AG09319 (cell line): ENCODE data around the gene LUC7L2.
"Not testable (repeated sequence)": the region's sequence is repeated elsewhere in the genome, so short reads cannot be mapped to it uniquely, and the experiment has no call there.

Experiments
- DNase-seq: peaks from one replicate; pipeline ENCODE4 v3.0.0-alpha.2; 2010; ENCODE audit warnings: low read depth; ENCODE audit errors: extremely low read depth
- CTCF ChIP-seq: IDR thresholded peaks from 2 replicates; pipeline ENCODE4 v1.5.1; 2011; ENCODE audit warnings: low read depth, mild to moderate bottlenecking, inconsistent platforms, low read length, moderate library complexity

The LUC7L2 gene

GRCh38 chr7:139403601-139404000 is 43.9 kb downstream of the LUC7L2 start:
- TF ChIP-seq CTCF: no peak
- DNase-seq: no peak

- DNase-seq: no peak
Observed at GRCh38 chr7:139407555-139407954, 47.9 kb downstream of the LUC7L2 start.

GRCh38 chr7:139414743-139415402 is 55.2 kb downstream of the LUC7L2 start:
- not testable (repeated sequence) for DNase-seq

More at GRCh38 chr7:139407555-139407954, 47.9 kb downstream of the LUC7L2 start:
- TF ChIP-seq CTCF: no peak

- no peak for DNase-seq
- no peak for TF ChIP-seq CTCF
Observed at GRCh38 chr7:139416405-139416804, 56.7 kb downstream of the LUC7L2 start.

- DNase-seq: no peak
- no peak for TF ChIP-seq CTCF
Observed at GRCh38 chr7:139417478-139417877, 57.8 kb downstream of the LUC7L2 start.

- TF ChIP-seq CTCF: no peak
- no peak for DNase-seq
Observed at GRCh38 chr7:139421123-139421522, 61.4 kb downstream of the LUC7L2 start.

GRCh38 chr7:139422126-139422525 is 62.4 kb downstream of the LUC7L2 start:
- no peak for DNase-seq
- no peak for TF ChIP-seq CTCF

GRCh38 chr7:139423091-139423490 is 63.4 kb downstream of the LUC7L2 start:
- no peak for TF ChIP-seq CTCF

More at GRCh38 chr7:139423091-139423490, 63.4 kb downstream of the LUC7L2 start:
- DNase-seq: no peak
